ENCODE data around the gene SMAP2. TPM values are rescaled to one million over a fixed set of nuclear protein-coding genes. Genes with fewer than 3 reads are reported as not detected.

Gene SMAP2
- total and polyA plus RNA-seq, 2 donors (not counting 1 experiment from before 2014, with no cell fraction given): 16.7 to 28.7 TPM

GRCh38 chr1:40397258-40397657 lies 23.7 kb downstream of the SMAP2 start:
- H3K4me2 ChIP-seq (ENCODE audit: extremely low read depth, insufficient read depth, low read length): no peak overlapping the region
- DNase-seq (ENCODE audit: low read depth in 2 of 2): no peak
- H3K9ac ChIP-seq (ENCODE audit: insufficient read depth, low read length): no peak overlapping the region
- peaks cover 6% of the 10 kb centered on the region for H3K4me1 ChIP-seq (ENCODE audit: control insufficient read depth, extremely low read depth, insufficient read depth, low read length)
- no peaks in the 10 kb centered on the region for H3K36me3 ChIP-seq (ENCODE audit: control insufficient read depth, insufficient read depth, low read length)
- no peak overlapping the region for H3K4me3 ChIP-seq (replicated peaks in 1 of 4; ENCODE audit: control extremely low read depth in 1 of 4, insufficient read depth in 1 of 4, low read depth in 3 of 4, low read length in 4 of 4)
- H3K9me3 ChIP-seq (ENCODE audit: control insufficient read depth, insufficient read depth, low read depth, low read length): no peaks in the 10 kb centered on the region
- H3K27me3 ChIP-seq (ENCODE audit: control insufficient read depth, insufficient read depth, low read length): no peaks in the 10 kb centered on the region
- H2AFZ ChIP-seq (ENCODE audit: low read length): no peak overlapping the region
- no peaks in the 10 kb centered on the region for H4K20me1 ChIP-seq (ENCODE audit: control insufficient read depth, extremely low read depth, insufficient read depth, low read length)
- TF ChIP-seq EZH2 (IDR thresholded peaks at IDR 0.05; ENCODE audit: low read length, missing control alignments): no peak
- TF ChIP-seq CTCF (conservative IDR thresholded peaks at IDR 0.05 in 1 of 2, IDR thresholded peaks at IDR 0.05 in 1 of 2; ENCODE audit: low read depth in 1 of 2, low read length in 2 of 2): no peak
- no peak overlapping the region for H3K27ac ChIP-seq (ENCODE audit: insufficient read depth, low read length)
- H3K79me2 ChIP-seq (ENCODE audit: control insufficient read depth, insufficient read depth, low read length): peaks cover 61% of the 10 kb centered on the region

- H3K27me3 ChIP-seq (ENCODE audit: control insufficient read depth, insufficient read depth, low read length): no peaks in the 10 kb centered on the region
- peaks cover 2% of the 10 kb centered on the region for H3K4me1 ChIP-seq (ENCODE audit: control insufficient read depth, extremely low read depth, insufficient read depth, low read length)
- no peak for DNase-seq (ENCODE audit: low read depth in 2 of 2)
- no peaks in the 10 kb centered on the region for H4K20me1 ChIP-seq (ENCODE audit: control insufficient read depth, extremely low read depth, insufficient read depth, low read length)
- H3K36me3 ChIP-seq (ENCODE audit: control insufficient read depth, insufficient read depth, low read length): no peaks in the 10 kb centered on the region
- no peak overlapping the region for H3K27ac ChIP-seq (ENCODE audit: insufficient read depth, low read length)
- no peak overlapping the region for H3K4me3 ChIP-seq (replicated peaks in 1 of 4; ENCODE audit: control extremely low read depth in 1 of 4, insufficient read depth in 1 of 4, low read depth in 3 of 4, low read length in 4 of 4)
- TF ChIP-seq EZH2 (IDR thresholded peaks at IDR 0.05; ENCODE audit: low read length, missing control alignments) (no peak), CTCF (conservative IDR thresholded peaks at IDR 0.05 in 1 of 2, IDR thresholded peaks at IDR 0.05 in 1 of 2; ENCODE audit: low read depth in 1 of 2, low read length in 2 of 2) (no peak)
- no peak overlapping the region for H2AFZ ChIP-seq (ENCODE audit: low read length)
- peaks cover 50% of the 10 kb centered on the region for H3K79me2 ChIP-seq (ENCODE audit: control insufficient read depth, insufficient read depth, low read length)
- H3K9me3 ChIP-seq (ENCODE audit: control insufficient read depth, insufficient read depth, low read depth, low read length): no peaks in the 10 kb centered on the region
- H3K9ac ChIP-seq (ENCODE audit: insufficient read depth, low read length): no peak overlapping the region
- H3K4me2 ChIP-seq (ENCODE audit: extremely low read depth, insufficient read depth, low read length): no peak overlapping the region
Measured at GRCh38 chr1:40399984-40400704, 26.6 kb downstream of the SMAP2 start.

- Histone ChIP-seq H3K27me3 (ENCODE audit: control insufficient read depth, insufficient read depth, low read length) (no peaks in the 10 kb centered on the region), H3K79me2 (ENCODE audit: control insufficient read depth, insufficient read depth, low read length) (peaks cover 49% of the 10 kb centered on the region), H4K20me1 (ENCODE audit: control insufficient read depth, extremely low read depth, insufficient read depth, low read length) (no peaks in the 10 kb centered on the region), H3K27ac (ENCODE audit: insufficient read depth, low read length) (no peak overlapping the region), H3K4me3 (replicated peaks in 1 of 4; ENCODE audit: control extremely low read depth in 1 of 4, insufficient read depth in 1 of 4, low read depth in 3 of 4, low read length in 4 of 4) (no peak overlapping the region), H2AFZ (ENCODE audit: low read length) (no peak overlapping the region), H3K4me2 (ENCODE audit: extremely low read depth, insufficient read depth, low read length) (no peak overlapping the region), H3K9me3 (ENCODE audit: control insufficient read depth, insufficient read depth, low read depth, low read length) (no peaks in the 10 kb centered on the region), H3K9ac (ENCODE audit: insufficient read depth, low read length) (no peak overlapping the region), H3K36me3 (ENCODE audit: control insufficient read depth, insufficient read depth, low read length) (no peaks in the 10 kb centered on the region), H3K4me1 (ENCODE audit: control insufficient read depth, extremely low read depth, insufficient read depth, low read length) (peaks cover 2% of the 10 kb centered on the region)
- TF ChIP-seq CTCF (conservative IDR thresholded peaks at IDR 0.05 in 1 of 2, IDR thresholded peaks at IDR 0.05 in 1 of 2; ENCODE audit: low read depth in 1 of 2, low read length in 2 of 2) (no peak), EZH2 (IDR thresholded peaks at IDR 0.05; ENCODE audit: low read length, missing control alignments) (no peak)
- DNase-seq (ENCODE audit: low read depth in 2 of 2): no peak
Measured at GRCh38 chr1:40401473-40402201, 28.1 kb downstream of the SMAP2 start.

All from fibroblast of lung (primary cell).